ENCODE results near the gene MINK1.

DNA sequence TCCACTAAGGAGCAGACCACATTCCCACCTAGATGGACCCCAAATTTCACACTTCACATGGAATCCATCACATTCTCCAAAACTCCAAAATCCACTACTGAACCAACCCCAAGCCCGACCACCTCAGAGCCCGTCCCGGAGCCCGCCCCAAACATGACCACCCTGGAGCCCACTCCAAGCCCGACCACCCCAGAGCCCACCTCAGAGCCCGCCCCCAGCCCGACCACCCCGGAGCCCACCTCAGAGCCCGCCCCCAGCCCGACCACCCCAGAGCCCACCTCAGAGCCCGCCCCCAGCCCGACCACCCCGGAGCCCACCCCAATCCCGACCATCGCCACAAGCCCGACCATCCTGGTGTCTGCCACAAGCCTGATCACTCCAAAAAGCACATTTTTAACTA lies 100.5 kb downstream of the MINK1 start:
- TF ChIP-seq CTCF (IDR thresholded peaks at IDR 0.05; ENCODE audit: low read depth, low read length) = no peak
- no peak for TF ChIP-seq POLR2A (IDR thresholded peaks at IDR 0.05; ENCODE audit: extremely low read depth, insufficient read length)

All from NB4 (cell line).